ENCODE measurements around the gene PHAF1. TPM values are rescaled to one million over a fixed set of nuclear protein-coding genes. Genes with fewer than 3 reads are reported as not detected.

PHAF1 gene
- total and polyA plus RNA-seq, 9 of the 15 experiments (the other 6 are each of a cell fraction or from before 2014, with no cell fraction given), result 5.1 to 25.4 (median 13.8) TPM

DNA sequence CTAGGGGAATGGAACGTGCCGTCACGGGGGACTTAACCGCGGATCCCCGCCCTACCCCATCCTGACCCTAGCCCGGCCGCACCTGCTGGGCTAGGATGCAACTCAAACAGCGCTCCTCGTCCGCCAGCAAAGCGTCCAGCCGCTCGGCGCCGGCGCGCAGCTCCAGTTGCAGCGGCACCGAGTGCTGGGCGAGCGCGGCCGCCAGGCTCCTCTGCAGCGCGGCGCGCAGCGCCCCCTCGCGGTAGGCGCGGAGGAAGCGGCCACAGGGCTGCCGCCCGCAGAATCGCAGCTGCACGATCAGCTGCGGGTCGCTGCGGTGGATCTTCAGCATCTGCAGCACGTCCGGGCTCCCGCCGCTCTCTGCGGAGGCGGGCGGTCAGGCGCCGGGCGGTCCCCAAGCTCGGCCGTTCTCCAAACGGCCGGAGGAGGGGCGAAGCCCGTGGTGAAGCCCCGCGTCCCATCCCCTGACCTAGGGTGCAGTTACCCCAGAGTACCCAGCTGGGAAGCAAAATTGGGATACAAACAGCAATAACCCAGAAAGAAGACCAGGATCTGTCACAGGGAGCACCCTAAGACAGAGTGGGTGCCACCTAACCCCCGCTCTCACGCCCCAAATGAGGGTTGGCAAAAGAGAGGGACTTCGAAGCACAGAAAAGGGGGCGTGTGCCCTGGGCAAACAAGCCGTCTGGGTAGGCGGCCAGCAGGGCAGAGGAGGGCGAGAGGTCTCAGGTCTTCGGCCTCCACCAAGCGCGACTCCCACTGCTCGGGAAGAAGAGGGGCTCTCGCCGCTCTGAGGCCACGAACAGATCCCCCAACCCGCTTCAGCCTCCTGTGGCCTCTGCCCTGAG is 45.8 kb downstream of the PHAF1 start (continued):
- TF ChIP-seq, protein P1, sequence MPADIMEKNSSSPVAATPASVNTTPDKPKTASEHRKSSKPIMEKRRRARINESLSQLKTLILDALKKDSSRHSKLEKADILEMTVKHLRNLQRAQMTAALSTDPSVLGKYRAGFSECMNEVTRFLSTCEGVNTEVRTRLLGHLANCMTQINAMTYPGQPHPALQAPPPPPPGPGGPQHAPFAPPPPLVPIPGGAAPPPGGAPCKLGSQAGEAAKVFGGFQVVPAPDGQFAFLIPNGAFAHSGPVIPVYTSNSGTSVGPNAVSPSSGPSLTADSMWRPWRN (IDR thresholded peaks at IDR 0.05; ENCODE audit: low read depth), result no peak
- TF ChIP-seq JUN (IDR thresholded peaks at IDR 0.05; ENCODE audit: borderline replicate concordance, low read depth, low read length), result no peak
- TF ChIP-seq JUN (CRISPR knock-in tag; IDR thresholded peaks at IDR 0.05; ENCODE audit: borderline replicate concordance), result no peak
- TF ChIP-seq, protein P2, sequence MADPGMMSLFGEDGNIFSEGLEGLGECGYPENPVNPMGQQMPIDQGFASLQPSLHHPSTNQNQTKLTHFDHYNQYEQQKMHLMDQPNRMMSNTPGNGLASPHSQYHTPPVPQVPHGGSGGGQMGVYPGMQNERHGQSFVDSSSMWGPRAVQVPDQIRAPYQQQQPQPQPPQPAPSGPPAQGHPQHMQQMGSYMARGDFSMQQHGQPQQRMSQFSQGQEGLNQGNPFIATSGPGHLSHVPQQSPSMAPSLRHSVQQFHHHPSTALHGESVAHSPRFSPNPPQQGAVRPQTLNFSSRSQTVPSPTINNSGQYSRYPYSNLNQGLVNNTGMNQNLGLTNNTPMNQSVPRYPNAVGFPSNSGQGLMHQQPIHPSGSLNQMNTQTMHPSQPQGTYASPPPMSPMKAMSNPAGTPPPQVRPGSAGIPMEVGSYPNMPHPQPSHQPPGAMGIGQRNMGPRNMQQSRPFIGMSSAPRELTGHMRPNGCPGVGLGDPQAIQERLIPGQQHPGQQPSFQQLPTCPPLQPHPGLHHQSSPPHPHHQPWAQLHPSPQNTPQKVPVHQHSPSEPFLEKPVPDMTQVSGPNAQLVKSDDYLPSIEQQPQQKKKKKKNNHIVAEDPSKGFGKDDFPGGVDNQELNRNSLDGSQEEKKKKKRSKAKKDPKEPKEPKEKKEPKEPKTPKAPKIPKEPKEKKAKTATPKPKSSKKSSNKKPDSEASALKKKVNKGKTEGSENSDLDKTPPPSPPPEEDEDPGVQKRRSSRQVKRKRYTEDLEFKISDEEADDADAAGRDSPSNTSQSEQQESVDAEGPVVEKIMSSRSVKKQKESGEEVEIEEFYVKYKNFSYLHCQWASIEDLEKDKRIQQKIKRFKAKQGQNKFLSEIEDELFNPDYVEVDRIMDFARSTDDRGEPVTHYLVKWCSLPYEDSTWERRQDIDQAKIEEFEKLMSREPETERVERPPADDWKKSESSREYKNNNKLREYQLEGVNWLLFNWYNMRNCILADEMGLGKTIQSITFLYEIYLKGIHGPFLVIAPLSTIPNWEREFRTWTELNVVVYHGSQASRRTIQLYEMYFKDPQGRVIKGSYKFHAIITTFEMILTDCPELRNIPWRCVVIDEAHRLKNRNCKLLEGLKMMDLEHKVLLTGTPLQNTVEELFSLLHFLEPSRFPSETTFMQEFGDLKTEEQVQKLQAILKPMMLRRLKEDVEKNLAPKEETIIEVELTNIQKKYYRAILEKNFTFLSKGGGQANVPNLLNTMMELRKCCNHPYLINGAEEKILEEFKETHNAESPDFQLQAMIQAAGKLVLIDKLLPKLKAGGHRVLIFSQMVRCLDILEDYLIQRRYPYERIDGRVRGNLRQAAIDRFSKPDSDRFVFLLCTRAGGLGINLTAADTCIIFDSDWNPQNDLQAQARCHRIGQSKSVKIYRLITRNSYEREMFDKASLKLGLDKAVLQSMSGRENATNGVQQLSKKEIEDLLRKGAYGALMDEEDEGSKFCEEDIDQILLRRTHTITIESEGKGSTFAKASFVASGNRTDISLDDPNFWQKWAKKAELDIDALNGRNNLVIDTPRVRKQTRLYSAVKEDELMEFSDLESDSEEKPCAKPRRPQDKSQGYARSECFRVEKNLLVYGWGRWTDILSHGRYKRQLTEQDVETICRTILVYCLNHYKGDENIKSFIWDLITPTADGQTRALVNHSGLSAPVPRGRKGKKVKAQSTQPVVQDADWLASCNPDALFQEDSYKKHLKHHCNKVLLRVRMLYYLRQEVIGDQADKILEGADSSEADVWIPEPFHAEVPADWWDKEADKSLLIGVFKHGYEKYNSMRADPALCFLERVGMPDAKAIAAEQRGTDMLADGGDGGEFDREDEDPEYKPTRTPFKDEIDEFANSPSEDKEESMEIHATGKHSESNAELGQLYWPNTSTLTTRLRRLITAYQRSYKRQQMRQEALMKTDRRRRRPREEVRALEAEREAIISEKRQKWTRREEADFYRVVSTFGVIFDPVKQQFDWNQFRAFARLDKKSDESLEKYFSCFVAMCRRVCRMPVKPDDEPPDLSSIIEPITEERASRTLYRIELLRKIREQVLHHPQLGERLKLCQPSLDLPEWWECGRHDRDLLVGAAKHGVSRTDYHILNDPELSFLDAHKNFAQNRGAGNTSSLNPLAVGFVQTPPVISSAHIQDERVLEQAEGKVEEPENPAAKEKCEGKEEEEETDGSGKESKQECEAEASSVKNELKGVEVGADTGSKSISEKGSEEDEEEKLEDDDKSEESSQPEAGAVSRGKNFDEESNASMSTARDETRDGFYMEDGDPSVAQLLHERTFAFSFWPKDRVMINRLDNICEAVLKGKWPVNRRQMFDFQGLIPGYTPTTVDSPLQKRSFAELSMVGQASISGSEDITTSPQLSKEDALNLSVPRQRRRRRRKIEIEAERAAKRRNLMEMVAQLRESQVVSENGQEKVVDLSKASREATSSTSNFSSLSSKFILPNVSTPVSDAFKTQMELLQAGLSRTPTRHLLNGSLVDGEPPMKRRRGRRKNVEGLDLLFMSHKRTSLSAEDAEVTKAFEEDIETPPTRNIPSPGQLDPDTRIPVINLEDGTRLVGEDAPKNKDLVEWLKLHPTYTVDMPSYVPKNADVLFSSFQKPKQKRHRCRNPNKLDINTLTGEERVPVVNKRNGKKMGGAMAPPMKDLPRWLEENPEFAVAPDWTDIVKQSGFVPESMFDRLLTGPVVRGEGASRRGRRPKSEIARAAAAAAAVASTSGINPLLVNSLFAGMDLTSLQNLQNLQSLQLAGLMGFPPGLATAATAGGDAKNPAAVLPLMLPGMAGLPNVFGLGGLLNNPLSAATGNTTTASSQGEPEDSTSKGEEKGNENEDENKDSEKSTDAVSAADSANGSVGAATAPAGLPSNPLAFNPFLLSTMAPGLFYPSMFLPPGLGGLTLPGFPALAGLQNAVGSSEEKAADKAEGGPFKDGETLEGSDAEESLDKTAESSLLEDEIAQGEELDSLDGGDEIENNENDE (IDR thresholded peaks at IDR 0.05; ENCODE audit: low read depth, low read length), result no peak
- no peak for TF ChIP-seq ZSCAN32 (CRISPR knock-in tag; IDR thresholded peaks at IDR 0.05)
- TF ChIP-seq KDM2B (CRISPR knock-in tag; IDR thresholded peaks at IDR 0.05), result peak; percentile 9; the same call in 1 of the 2 replicates
- TF ChIP-seq ZNF311 (CRISPR knock-in tag; IDR thresholded peaks at IDR 0.05), result no peak
- TF ChIP-seq KLF16 (IDR thresholded peaks at IDR 0.05), result no peak
- TF ChIP-seq CBX5 (IDR thresholded peaks at IDR 0.05; ENCODE audit: borderline replicate concordance, low read depth), result no peak
- no peak for TF ChIP-seq DDX20 (tag; IDR thresholded peaks at IDR 0.05; ENCODE audit: low read depth)
- TF ChIP-seq, protein P3, sequence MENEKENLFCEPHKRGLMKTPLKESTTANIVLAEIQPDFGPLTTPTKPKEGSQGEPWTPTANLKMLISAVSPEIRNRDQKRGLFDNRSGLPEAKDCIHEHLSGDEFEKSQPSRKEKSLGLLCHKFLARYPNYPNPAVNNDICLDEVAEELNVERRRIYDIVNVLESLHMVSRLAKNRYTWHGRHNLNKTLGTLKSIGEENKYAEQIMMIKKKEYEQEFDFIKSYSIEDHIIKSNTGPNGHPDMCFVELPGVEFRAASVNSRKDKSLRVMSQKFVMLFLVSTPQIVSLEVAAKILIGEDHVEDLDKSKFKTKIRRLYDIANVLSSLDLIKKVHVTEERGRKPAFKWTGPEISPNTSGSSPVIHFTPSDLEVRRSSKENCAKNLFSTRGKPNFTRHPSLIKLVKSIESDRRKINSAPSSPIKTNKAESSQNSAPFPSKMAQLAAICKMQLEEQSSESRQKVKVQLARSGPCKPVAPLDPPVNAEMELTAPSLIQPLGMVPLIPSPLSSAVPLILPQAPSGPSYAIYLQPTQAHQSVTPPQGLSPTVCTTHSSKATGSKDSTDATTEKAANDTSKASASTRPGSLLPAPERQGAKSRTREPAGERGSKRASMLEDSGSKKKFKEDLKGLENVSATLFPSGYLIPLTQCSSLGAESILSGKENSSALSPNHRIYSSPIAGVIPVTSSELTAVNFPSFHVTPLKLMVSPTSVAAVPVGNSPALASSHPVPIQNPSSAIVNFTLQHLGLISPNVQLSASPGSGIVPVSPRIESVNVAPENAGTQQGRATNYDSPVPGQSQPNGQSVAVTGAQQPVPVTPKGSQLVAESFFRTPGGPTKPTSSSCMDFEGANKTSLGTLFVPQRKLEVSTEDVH (IDR thresholded peaks at IDR 0.05; ENCODE audit: low read depth, partially characterized antibody), result no peak

All from K562 (cell line).